HL-60 (cell line): ENCODE results near the gene RFK.

Experiments used
- DNase-seq, 2 experiments: peaks; one replicate each; pipeline ENCODE4 v3.0.0-alpha.2; 2010 to 2020; ENCODE audit warnings: low read depth in 1 of 2, low spot score in 1 of 2
- H3K27ac ChIP-seq: fragments of 250-450 bp; sonication (Bioruptor Pico); replicated peaks from 2 replicates; pipeline ENCODE4 v1.5.1; 2020; ENCODE audit warnings: mild to moderate bottlenecking, moderate library complexity
- H3K27me3 ChIP-seq: fragments of 250-450 bp; sonication (Bioruptor Pico); 2 replicates; pipeline ENCODE4 v1.5.1; 2021; ENCODE audit warnings: mild to moderate bottlenecking, moderate library complexity; ENCODE audit not compliant: insufficient read depth, poor library complexity, severe bottlenecking
- H3K4me3 ChIP-seq: replicated peaks from 2 replicates; pipeline ENCODE4 v1.5.1; 2011; ENCODE audit warnings: mild to moderate bottlenecking, control low read depth, low read length; ENCODE audit not compliant: insufficient read depth
- GABPA ChIP-seq: IDR thresholded peaks from 2 replicates; pipeline ENCODE4 v1.6.1; 2012; ENCODE audit warnings: low read depth
- POLR2AphosphoS5 ChIP-seq: IDR thresholded peaks from 2 replicates; pipeline ENCODE4 v1.6.1; 2012; ENCODE audit warnings: low read depth
- SPI1 ChIP-seq: IDR thresholded peaks from 2 replicates; pipeline ENCODE4 v1.6.1; 2012; ENCODE audit warnings: low read depth, mild to moderate bottlenecking, borderline replicate concordance
- TF ChIP-seq, protein P1 (sequence below): IDR thresholded peaks from 2 replicates; pipeline ENCODE4 v1.6.1; 2012; ENCODE audit warnings: low read depth; ENCODE audit not compliant: insufficient replicate concordance
- TF ChIP-seq, protein P2 (sequence below): IDR thresholded peaks from one replicate; pipeline ENCODE4 v1.5.1; 2011; ENCODE audit warnings: low read length, control low read depth, inconsistent platforms; ENCODE audit not compliant: insufficient read depth

The RFK gene

DNA sequence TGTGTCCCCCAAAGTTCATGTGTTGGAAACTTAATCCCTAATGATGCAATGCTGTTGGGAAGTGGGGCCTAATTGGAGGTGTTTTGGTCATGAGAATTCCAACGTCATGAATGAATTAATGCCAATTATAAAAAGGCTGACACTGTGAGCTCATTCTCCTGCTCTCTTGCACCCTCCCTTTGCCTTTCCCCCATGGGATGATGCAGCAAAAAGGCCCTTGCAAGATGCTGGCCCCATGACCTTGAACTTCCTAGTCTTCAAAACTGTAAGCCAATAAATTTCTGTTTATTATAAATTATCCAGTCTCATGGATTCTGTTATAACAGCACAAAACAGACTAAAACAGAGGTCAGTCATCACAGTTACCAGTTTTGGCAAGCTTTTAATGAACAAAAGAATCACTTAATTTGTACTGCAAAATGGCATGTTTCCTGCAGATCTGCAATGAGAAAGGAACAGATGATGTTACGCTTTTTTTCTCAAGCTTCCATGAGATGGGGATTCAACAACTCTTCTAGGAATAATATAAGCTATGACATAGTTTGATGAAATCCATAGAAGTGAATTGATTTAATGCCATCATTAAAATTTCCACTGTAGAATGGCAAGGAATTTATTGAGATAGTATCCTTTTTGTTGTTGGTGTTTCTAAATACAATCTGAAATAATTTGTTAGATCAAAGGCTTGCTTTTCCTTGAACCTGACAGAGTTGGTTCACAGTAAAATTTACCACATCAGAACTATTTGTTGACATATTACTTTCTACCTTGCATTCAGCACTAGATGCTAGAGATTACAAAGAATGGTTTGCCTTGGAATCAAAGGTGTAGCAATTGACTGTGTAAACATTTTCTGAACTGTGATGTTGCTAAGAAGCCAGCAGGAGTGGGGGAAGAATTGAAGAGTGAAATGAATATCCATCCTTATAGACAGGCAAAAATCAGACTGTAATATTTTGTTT is 29.3 kb upstream of the RFK start:
- Histone ChIP-seq H3K27me3 (no peaks in the 10 kb centered on the region), H3K4me3 (no peak overlapping the region), H3K27ac (no peak overlapping the region)
- no peak for TF ChIP-seq GABPA
- TF ChIP-seq, protein P1, sequence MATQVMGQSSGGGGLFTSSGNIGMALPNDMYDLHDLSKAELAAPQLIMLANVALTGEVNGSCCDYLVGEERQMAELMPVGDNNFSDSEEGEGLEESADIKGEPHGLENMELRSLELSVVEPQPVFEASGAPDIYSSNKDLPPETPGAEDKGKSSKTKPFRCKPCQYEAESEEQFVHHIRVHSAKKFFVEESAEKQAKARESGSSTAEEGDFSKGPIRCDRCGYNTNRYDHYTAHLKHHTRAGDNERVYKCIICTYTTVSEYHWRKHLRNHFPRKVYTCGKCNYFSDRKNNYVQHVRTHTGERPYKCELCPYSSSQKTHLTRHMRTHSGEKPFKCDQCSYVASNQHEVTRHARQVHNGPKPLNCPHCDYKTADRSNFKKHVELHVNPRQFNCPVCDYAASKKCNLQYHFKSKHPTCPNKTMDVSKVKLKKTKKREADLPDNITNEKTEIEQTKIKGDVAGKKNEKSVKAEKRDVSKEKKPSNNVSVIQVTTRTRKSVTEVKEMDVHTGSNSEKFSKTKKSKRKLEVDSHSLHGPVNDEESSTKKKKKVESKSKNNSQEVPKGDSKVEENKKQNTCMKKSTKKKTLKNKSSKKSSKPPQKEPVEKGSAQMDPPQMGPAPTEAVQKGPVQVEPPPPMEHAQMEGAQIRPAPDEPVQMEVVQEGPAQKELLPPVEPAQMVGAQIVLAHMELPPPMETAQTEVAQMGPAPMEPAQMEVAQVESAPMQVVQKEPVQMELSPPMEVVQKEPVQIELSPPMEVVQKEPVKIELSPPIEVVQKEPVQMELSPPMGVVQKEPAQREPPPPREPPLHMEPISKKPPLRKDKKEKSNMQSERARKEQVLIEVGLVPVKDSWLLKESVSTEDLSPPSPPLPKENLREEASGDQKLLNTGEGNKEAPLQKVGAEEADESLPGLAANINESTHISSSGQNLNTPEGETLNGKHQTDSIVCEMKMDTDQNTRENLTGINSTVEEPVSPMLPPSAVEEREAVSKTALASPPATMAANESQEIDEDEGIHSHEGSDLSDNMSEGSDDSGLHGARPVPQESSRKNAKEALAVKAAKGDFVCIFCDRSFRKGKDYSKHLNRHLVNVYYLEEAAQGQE, result no peak
- TF ChIP-seq SPI1, result no peak
- TF ChIP-seq, protein P2, sequence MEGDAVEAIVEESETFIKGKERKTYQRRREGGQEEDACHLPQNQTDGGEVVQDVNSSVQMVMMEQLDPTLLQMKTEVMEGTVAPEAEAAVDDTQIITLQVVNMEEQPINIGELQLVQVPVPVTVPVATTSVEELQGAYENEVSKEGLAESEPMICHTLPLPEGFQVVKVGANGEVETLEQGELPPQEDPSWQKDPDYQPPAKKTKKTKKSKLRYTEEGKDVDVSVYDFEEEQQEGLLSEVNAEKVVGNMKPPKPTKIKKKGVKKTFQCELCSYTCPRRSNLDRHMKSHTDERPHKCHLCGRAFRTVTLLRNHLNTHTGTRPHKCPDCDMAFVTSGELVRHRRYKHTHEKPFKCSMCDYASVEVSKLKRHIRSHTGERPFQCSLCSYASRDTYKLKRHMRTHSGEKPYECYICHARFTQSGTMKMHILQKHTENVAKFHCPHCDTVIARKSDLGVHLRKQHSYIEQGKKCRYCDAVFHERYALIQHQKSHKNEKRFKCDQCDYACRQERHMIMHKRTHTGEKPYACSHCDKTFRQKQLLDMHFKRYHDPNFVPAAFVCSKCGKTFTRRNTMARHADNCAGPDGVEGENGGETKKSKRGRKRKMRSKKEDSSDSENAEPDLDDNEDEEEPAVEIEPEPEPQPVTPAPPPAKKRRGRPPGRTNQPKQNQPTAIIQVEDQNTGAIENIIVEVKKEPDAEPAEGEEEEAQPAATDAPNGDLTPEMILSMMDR, result no peak
- no peak for TF ChIP-seq POLR2AphosphoS5
- DNase-seq, result no peak

- Histone ChIP-seq H3K27me3 (no peaks in the 10 kb centered on the region), H3K27ac (no peak overlapping the region), H3K4me3 (no peak overlapping the region)
- TF ChIP-seq, protein P2, result peak; percentile 60
- TF ChIP-seq GABPA, result no peak
- DNase-seq, result peak in 1 of 2 experiments; percentile 39
Measured at GRCh38 chr9:76419782-76420380, 25.7 kb upstream of the RFK start.

GRCh38 chr9:76417394-76417793 is 23.2 kb upstream of the RFK start:
- Histone ChIP-seq H3K27ac (no peak overlapping the region), H3K27me3 (no peaks in the 10 kb centered on the region), H3K4me3 (no peak overlapping the region)
- DNase-seq, result no peak
- TF ChIP-seq POLR2AphosphoS5 (no peak), GABPA (no peak), SPI1 (no peak)
- TF ChIP-seq, protein P2, result no peak
- TF ChIP-seq, protein P1, result no peak
